Bronchial epithelial cell (primary cell): ENCODE results near the gene HOXB7. TPM values are rescaled to one million over a fixed set of nuclear protein-coding genes. Genes with fewer than 3 reads are reported as not detected.

Experiments used
- DNase-seq: peaks from one replicate; pipeline ENCODE4 v3.0.0-alpha.2; 2010; ENCODE audit warnings: low read depth
- FAIRE-seq: peaks from 2 replicates; lab custom pipeline; 2011; peaks lifted over from hg19 to GRCh38; lab: Jason Lieb, UNC
- H3K27me3 ChIP-seq: 2 replicates; pipeline ENCODE4 v1.5.1; 2011; ENCODE audit warnings: low read length; ENCODE audit not compliant: control insufficient read depth, insufficient read depth
- H3K36me3 ChIP-seq: 2 replicates; pipeline ENCODE4 v1.5.1; 2011; ENCODE audit warnings: low read length; ENCODE audit not compliant: control insufficient read depth, insufficient read depth
- H3K4me3 ChIP-seq: 2 replicates; pipeline ENCODE4 v1.5.1; 2011; ENCODE audit warnings: mild to moderate bottlenecking, low read depth, low read length, control low read depth
- total RNA-seq: library from RNA; depleted of rRNA; stranded (reverse); fragments of >200 nt; gene quantifications from 2 replicates; pipeline ENCODE4 v1.2.1, GENCODE V29; 2014
- TF ChIP-seq, protein P1 (sequence below): IDR thresholded peaks from 2 replicates; pipeline ENCODE4 v1.5.1; 2011; ENCODE audit warnings: mild to moderate bottlenecking, moderate library complexity, low read length, control low read depth, inconsistent platforms; ENCODE audit not compliant: insufficient read depth, severe bottlenecking

The HOXB7 gene
- total RNA-seq, 1 donor from 2014 or later, result not detected

GRCh38 chr17:48615963-48616716, 5.3 kb upstream of the HOXB7 start:
- TF ChIP-seq, protein P1, sequence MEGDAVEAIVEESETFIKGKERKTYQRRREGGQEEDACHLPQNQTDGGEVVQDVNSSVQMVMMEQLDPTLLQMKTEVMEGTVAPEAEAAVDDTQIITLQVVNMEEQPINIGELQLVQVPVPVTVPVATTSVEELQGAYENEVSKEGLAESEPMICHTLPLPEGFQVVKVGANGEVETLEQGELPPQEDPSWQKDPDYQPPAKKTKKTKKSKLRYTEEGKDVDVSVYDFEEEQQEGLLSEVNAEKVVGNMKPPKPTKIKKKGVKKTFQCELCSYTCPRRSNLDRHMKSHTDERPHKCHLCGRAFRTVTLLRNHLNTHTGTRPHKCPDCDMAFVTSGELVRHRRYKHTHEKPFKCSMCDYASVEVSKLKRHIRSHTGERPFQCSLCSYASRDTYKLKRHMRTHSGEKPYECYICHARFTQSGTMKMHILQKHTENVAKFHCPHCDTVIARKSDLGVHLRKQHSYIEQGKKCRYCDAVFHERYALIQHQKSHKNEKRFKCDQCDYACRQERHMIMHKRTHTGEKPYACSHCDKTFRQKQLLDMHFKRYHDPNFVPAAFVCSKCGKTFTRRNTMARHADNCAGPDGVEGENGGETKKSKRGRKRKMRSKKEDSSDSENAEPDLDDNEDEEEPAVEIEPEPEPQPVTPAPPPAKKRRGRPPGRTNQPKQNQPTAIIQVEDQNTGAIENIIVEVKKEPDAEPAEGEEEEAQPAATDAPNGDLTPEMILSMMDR, result no peak
- DNase-seq (no peak), FAIRE-seq (no peak)
- H3K36me3 ChIP-seq, result no peaks in the 10 kb centered on the region
- peaks cover 82% of the 10 kb centered on the region for H3K27me3 ChIP-seq
- no peak overlapping the region for H3K4me3 ChIP-seq

- Histone ChIP-seq H3K27me3 (peaks cover 83% of the 10 kb centered on the region), H3K4me3 (no peak within 1 kb of the TSS), H3K36me3 (no peaks in the 10 kb centered on the region)
- TF ChIP-seq, protein P1, result no peak
- DNase-seq, result no peak
- FAIRE-seq, result no peak
Measured at GRCh38 chr17:48615047-48615962, 4.5 kb upstream of the HOXB7 start, which contains the start of gene HOXB8. Gene HOXB8, minus strand, starts transcription at chr17:48615292. Its CDS starts 588 bp downstream, at chr17:48614704.

- DNase-seq (no peak), FAIRE-seq (no peak)
- TF ChIP-seq, protein P1, result no peak
- no peaks in the 10 kb centered on the region for H3K36me3 ChIP-seq
- H3K4me3 ChIP-seq, result no peak overlapping the region
- peaks cover 82% of the 10 kb centered on the region for H3K27me3 ChIP-seq
Measured at GRCh38 chr17:48613862-48614694, 3.3 kb upstream of the HOXB7 start.

DNA sequence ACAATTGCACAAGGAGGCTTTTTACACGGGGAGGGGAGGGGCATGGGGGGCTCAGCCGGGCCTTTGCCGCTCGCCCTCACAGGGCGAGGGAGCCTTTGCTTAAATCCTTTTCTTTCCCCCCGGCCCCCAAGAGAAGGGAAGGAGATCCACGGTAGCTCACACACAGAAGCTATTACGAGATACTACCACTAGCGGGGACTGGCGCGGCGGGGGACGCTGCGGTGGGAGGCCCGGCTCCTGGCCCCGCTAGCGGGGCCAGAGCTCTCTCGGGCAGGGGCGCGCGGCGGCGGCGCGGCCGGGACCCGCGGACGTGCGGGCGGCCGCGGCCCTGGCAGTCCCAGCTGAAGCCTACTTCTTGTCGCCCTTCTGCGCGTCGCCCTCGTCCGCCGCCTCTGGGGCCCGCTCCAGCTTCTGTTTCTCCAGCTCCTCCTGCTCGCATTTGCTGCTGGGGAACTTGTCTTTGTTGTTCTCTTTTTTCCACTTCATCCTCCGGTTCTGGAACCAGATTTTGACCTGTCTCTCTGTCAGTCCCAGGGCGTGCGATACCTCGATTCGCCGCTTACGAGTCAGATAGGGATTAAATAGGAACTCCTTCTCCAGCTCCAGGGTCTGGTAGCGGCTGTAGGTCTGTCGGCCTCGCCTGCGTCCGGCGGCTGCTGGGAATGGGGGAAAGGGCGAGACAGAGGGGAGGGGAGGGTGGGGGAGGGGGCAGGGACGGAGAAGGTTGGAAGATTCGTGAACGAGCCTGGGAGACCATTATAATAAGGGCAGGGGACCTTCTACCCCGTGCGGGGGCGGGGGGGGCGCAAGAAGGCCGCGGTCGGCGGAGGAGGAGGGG, 2.3 kb upstream of the HOXB7 start:
- Histone ChIP-seq H3K27me3 (peaks cover 82% of the 10 kb centered on the region), H3K4me3 (no peak overlapping the region), H3K36me3 (no peaks in the 10 kb centered on the region)
- FAIRE-seq (no peak), DNase-seq (no peak)
- TF ChIP-seq, protein P1, result peak; percentile 6

DNA sequence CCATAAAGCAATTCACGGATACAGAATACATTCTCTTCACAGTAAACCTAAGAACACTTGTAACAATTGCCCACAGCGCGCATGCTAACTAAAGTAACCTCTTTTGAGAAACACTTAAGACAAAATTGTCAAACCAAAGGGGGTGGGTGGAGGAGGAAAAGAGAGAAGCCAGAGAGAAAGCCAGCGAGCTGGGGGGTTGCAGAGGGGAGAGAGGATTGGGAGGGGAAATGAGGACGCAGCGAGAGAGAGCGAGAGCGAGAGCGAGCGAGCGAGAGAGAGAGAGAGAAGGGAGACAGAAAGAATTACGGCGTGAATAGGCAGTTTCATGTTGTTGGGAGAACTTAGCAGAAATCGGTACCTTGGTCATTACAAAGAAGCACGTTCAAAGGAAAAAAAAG, 1.6 kb upstream of the HOXB7 start:
- H3K36me3 ChIP-seq, result no peaks in the 10 kb centered on the region
- FAIRE-seq, result no peak
- DNase-seq, result no peak
- no peak overlapping the region for H3K4me3 ChIP-seq
- TF ChIP-seq, protein P1, result no peak
- H3K27me3 ChIP-seq, result peaks cover 80% of the 10 kb centered on the region
